NK-92 treated with Interleukin-12 subunit alpha and Interleukin-12 subunit beta, amount 100 ng/mL, for 24 hours (cell line): ENCODE measurements around the gene CNN2.
A peak's percentile ranks its signal among the peaks of the same experiment; 100 is the strongest.

Source experiments
- DNase-seq: peaks from one replicate; lab custom pipeline; 2025; lab: John Stamatoyannopoulos, UW

Gene CNN2

GRCh38 chr19:1026783-1027649, 608 bp downstream of the CNN2 start:
- DNase-seq: no peak

- DNase-seq: no peak
Observed at GRCh38 chr19:1027650-1028061, 1.2 kb downstream of the CNN2 start.

GRCh38 chr19:1028062-1028926, 1.9 kb downstream of the CNN2 start:
- DNase-seq: peak; percentile 76

GRCh38 chr19:1032264-1032867, 6.0 kb downstream of the CNN2 start:
- DNase-seq: no peak

GRCh38 chr19:1035998-1036621, 9.7 kb downstream of the CNN2 start:
- no peak for DNase-seq

- no peak for DNase-seq
Observed at GRCh38 chr19:1037621-1038064, 11.2 kb downstream of the CNN2 start.

- DNase-seq: no peak
Observed at GRCh38 chr19:1038978-1039645, 12.7 kb downstream of the CNN2 start.

- DNase-seq: peak; percentile 97
Observed at GRCh38 chr19:1039646-1040475, 13.5 kb downstream of the CNN2 start, which contains the start of gene ABCA7. ABCA7 (plus strand) TSS chr19:1040107; CDS start chr19:1041362, 1,255 bp downstream.

GRCh38 chr19:1040476-1041271, 14.3 kb downstream of the CNN2 start:
- DNase-seq: peak; percentile 52

GRCh38 chr19:1041272-1041834, 14.9 kb downstream of the CNN2 start:
- no peak for DNase-seq

- DNase-seq: no peak
Observed at GRCh38 chr19:1041835-1042685, 15.7 kb downstream of the CNN2 start.

- no peak for DNase-seq
Observed at GRCh38 chr19:1042689-1043511, 16.5 kb downstream of the CNN2 start.

GRCh38 chr19:1045247-1045603, 18.8 kb downstream of the CNN2 start:
- peak; percentile 47 for DNase-seq

- no peak for DNase-seq
Observed at GRCh38 chr19:1046117-1046626, 19.8 kb downstream of the CNN2 start.

GRCh38 chr19:1046836-1047695, 20.7 kb downstream of the CNN2 start:
- no peak for DNase-seq

GRCh38 chr19:1047696-1048147, 21.3 kb downstream of the CNN2 start:
- DNase-seq: no peak
